EL (cell line): ENCODE data around the gene HIBADH.
"Not testable (repeated sequence)": the region's sequence is repeated elsewhere in the genome, so short reads cannot be mapped to it uniquely, and the experiment has no call there.

Experiments
- DNase-seq: peaks from one replicate; pipeline ENCODE4 v3.0.0-alpha.2; 2016

The HIBADH gene

GRCh38 chr7:27678617-27679260, 16.1 kb upstream of the HIBADH start:
- DNase-seq, result peak; percentile 71

DNA sequence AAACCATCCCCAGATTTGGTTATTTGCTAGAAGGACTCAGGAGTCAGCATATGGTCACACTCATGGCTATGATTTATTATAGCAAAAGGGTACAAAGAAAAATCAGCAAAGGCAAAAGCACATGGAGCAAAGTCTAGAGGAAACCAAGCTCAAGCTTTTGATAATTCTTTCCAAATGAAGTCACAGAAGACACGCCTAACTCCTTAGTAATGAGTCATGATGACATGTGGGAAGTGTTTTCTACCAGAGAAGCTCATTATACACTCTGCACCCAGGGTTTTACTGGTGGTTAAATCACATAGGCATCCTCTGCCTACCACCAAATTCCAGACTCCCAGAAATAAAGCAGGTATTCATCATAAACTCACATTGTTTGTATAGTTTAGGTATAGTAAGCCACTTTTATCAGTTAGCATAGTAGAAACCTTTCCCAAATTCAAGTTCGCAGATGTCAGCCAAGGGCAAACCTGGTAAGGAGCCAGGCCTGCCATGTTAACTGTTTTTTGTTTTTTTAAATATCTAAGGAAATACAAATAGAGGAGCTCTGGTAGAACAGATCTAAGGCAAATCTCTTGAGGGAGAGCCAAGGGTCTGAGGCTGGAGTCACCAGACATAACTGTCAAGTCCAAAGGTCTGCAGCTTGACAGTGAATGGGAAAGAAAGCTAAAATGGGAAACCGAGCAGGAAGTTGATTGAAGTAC, 15.4 kb upstream of the HIBADH start:
- DNase-seq, result peak; percentile 97

DNA sequence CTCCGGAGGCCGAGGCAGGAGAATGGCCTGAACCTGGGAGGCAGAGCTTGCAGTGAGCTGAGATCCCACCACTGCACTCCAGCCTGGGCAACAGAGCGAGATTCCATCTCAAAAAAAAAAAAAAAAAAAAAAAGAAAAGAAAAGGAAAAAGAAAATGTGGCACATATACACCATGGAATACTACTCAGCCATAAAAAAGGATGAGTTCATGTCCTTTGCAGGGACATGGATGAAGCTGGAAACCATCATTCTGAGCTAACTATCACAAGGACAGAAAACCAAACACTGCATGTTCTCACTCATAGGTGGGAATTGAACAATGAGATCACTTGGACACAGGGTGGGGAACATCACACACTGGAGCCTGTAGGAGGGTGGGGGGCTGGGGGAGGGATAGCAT, 11.4 kb upstream of the HIBADH start:
- not testable (repeated sequence) for DNase-seq

- DNase-seq, result no peak
Observed at GRCh38 chr7:27671675-27672074, 9.0 kb upstream of the HIBADH start.

GRCh38 chr7:27670676-27671075, 8.0 kb upstream of the HIBADH start:
- DNase-seq, result no peak

- no peak for DNase-seq
Observed at GRCh38 chr7:27670177-27670576, 7.5 kb upstream of the HIBADH start.

DNA sequence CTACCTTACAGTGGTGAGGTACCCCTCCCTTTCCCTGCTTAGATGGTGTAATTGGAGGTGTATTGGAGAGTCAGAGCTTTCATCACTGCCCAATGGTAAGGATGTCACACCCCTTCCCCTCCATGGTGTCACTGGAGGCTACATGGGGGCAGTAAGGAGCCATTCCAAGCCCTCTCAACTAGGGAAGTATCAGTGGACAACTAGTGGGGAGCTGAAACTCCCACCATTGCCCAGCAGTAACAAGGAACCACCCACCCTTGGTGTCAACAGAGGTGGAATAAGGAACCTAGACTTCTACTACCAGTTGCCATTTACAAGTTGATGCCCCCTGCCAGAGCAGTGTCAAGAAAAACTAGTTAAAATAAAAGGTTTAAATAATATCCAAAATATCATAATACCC, 2.8 kb upstream of the HIBADH start:
- DNase-seq, result no peak

DNA sequence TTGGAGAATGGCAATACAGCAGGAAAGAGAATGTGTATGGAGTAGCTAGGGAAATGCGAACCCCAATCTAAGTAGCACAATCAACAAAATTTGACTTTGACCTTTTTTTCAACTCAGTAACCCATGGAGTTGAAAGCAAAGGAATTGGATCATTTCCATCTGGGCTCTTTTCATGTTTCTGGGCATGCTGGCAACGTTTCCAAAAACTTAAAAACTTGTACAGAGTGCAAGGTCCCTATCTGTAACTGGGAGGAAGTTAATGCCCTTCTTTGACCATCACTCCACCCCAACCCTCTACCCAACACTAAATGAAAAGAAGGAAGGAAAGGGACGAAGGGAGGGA, 1.3 kb upstream of the HIBADH start:
- no peak for DNase-seq

GRCh38 chr7:27661811-27662489, 733 bp downstream of the HIBADH start:
- DNase-seq, result peak; percentile 27

DNA sequence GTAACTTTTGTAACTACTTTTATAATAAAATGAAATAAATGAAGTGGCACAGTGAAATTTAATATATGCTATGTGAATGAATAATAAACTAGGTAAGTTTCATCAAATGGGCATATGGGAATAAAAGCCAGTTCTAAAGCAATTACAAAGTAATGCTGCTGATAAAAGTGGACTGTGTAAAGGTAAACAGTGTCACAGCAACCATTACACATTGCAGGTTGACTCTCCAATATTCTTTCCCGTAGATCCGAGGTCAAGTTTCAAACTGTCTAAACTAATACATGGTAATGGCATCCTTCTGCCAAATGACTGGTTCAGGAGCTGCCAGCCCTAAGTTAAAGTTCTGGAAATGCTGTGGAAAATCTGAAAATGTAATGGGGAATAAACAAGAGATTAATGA, 6.0 kb downstream of the HIBADH start:
- no peak for DNase-seq

GRCh38 chr7:27655184-27655583, 7.5 kb downstream of the HIBADH start:
- DNase-seq, result no peak

DNA sequence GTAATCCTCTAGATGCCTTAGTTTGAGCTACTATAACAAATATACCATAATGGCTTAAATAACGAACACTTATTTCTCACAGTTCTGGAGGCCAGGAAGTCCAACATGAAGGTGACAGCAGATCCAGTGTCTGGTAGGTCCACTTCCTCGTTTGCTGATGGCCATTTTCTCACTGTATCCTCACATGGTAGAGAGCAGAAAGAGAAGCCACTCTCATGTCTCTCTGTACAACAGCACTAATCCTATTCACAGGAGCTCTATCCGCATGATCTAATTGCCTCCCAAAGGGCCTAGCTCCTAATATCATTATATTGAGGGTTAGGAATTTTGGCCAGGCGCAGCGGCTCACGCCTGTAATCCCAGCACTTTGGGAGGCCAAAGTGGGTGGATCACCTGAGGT, 10.2 kb downstream of the HIBADH start:
- no peak for DNase-seq

DNA sequence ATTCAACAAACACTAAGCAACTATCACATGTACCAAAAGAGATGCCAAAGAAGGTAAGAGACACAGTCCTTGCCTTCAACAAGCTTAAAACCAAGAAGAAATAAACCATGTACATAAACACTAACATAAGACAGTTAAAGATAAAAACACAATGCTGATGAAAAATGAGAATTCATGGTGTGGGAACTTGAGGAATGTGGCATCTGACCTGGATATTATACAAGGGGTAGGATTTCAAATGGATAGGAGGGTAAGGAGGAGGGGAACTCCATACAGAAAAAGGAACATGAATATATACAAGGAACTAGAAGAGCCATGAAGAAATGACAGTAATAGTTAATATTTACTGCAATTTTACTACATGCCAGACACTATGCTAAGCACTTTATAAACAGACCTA, 11.0 kb downstream of the HIBADH start:
- DNase-seq, result peak; percentile 47

DNA sequence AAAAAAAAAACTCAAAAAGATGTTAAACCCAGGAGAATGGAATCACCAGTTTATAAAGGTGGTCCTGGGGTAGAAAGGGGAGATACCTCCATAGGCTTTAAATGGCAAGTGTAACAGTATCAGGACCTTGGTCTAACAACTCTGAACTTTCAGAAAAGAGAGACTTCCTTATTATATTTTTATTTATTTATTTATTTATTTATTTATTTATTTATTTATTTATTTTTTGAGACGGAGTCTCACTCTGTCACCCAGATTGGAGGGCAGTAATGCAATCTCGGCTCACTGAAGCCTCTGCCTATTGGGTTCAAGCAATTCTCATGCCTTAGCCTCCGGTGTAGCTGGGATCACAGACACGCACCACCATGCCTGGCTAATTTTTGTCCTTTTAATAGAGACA, 12.4 kb downstream of the HIBADH start:
- no peak for DNase-seq

DNA sequence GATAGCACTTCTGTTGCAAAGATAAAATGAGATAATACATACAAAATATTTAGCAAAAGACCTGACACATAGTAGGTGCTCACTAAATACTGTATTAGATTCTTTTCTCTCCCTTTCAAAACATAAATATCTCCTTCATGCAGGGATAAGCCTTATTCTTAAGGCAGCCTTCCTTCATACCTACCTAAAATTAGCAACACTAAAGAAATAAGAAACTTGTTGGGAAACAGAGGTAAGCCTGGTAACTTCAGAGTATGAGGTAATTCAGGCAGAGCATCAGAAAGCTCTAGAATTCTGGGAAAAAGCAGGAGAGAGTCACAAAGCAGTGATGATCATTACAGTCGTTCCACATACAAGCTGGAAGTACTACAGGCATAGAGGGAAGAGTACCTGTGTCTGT, 15.2 kb downstream of the HIBADH start:
- DNase-seq, result no peak

DNA sequence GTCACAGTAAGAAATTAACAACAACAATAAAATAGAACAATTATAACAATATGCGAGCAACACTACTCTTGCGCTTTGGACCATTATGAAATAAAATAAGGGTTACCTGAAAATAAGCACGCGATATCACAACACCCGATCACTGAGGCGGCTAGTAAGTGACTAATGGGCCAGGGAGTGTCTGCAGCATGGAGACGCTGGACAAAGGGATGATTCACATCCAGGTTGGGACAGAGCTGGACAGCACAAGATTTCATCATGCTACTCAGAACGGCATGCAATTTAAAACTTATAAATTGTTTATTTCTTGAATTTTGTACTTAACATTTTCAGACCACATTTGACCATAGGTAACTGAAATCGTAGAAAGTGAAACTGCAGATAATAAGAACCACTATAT, 15.6 kb downstream of the HIBADH start:
- peak; percentile 71 for DNase-seq

DNA sequence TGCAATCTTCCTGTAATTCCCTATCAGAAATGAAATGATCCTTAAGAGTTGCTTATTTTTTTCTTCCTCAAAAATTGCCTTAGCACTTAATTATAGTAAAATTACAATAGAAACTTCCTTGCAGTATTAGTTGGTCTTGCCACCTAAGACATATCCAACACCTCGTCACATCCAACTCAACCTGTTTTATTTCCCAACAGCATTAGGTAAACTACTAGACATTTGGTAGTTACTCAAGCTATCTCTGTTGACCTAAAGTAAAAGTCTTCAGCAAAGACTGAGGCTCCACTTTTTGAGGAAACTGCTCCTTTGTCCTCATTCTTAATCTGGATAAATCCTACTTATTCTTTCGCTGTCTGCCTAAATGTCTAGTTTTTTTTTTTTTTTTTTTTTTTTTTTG, 20.4 kb downstream of the HIBADH start:
- no peak for DNase-seq

DNA sequence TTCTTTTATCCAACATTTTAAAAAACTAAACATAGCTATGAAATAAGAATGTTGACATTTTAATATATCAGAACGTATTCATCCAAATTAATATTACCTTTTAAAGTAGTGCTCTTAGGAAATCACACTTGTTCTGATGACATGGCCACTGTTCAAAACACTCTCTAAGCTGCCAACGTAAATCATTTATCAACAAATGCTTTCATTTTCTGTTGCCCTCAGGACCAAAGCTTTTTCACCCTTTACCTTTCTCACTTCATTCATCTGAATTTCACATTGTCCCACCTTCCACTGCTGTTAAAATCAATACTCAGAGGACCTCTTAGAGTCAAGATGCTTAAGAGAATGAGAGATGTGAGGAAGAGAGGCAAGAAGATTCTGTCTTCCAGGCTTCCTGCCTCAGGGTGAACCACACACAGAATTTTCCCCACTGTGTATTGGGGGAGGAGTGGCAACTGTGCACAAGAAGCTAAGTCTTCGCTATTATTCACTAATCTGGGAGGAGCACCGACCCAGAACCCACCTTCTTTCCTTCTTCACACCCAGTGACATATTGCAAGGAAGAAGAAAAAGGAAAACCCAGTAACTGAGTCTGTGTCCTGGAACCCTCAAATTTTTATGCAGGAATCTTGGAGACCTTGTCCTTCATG, 21.0 kb downstream of the HIBADH start:
- peak; percentile 61 for DNase-seq

- DNase-seq, result peak; percentile 92
Observed at GRCh38 chr7:27640884-27641574, 21.7 kb downstream of the HIBADH start.

- no peak for DNase-seq
Observed at GRCh38 chr7:27639851-27640250, 22.8 kb downstream of the HIBADH start.

DNA sequence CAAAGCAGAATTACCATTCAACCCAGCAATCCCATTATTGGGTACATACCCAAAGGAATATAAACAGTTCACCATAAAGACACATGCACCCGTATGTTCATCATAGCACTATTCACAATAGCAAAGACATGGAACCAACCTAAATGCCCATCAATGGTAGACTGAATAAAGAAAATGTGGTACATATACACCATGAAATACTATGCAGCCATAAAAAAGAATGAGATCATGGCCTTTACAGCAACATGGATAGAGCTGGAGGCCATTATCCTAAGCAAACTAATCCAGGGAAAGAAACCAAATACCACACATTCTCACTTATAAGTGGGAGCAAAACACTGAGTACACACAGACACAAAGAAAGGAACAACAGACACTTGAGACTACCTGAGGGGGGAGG, 23.6 kb downstream of the HIBADH start:
- DNase-seq, result not testable (repeated sequence)

GRCh38 chr7:27636326-27637006, 26.2 kb downstream of the HIBADH start:
- no peak for DNase-seq

- no peak for DNase-seq
Observed at GRCh38 chr7:27635728-27636127, 27.0 kb downstream of the HIBADH start.
